GM19099 (cell line): Measurements from ENCODE around the gene PKD1.

Experiments used
- POLR2A ChIP-seq: IDR thresholded peaks from 3 replicates; pipeline ENCODE4 v1.6.1; 2011; ENCODE audit warnings: low read depth; ENCODE audit not compliant: insufficient read length; ENCODE audit errors: extremely low read depth

PKD1 gene

GRCh38 chr16:2092256-2092620, 43.5 kb downstream of the PKD1 start:
- TF ChIP-seq POLR2A = no peak

- TF ChIP-seq POLR2A = no peak
These were observed 44.0 kb downstream of the PKD1 start for GRCh38 chr16:2091547-2092255.

- no peak for TF ChIP-seq POLR2A
These were observed 44.7 kb downstream of the PKD1 start for GRCh38 chr16:2090777-2091546.

GRCh38 chr16:2090481-2090776, 45.3 kb downstream of the PKD1 start:
- TF ChIP-seq POLR2A = no peak

GRCh38 chr16:2089706-2090480, 45.8 kb downstream of the PKD1 start:
- TF ChIP-seq POLR2A = no peak

GRCh38 chr16:2088759-2089358, 46.8 kb downstream of the PKD1 start:
- TF ChIP-seq POLR2A = no peak

GRCh38 chr16:2087748-2088631, 47.7 kb downstream of the PKD1 start:
- TF ChIP-seq POLR2A = no peak

- no peak for TF ChIP-seq POLR2A
These were observed 48.6 kb downstream of the PKD1 start for GRCh38 chr16:2086812-2087747.

- TF ChIP-seq POLR2A = no peak
These were observed 49.5 kb downstream of the PKD1 start for GRCh38 chr16:2086106-2086742.

GRCh38 chr16:2085669-2086068, 50.0 kb downstream of the PKD1 start:
- no peak for TF ChIP-seq POLR2A

GRCh38 chr16:2084895-2085625, 50.6 kb downstream of the PKD1 start:
- no peak for TF ChIP-seq POLR2A
